ENCODE results near the gene SPOCK1.

SPOCK1 gene

DNA sequence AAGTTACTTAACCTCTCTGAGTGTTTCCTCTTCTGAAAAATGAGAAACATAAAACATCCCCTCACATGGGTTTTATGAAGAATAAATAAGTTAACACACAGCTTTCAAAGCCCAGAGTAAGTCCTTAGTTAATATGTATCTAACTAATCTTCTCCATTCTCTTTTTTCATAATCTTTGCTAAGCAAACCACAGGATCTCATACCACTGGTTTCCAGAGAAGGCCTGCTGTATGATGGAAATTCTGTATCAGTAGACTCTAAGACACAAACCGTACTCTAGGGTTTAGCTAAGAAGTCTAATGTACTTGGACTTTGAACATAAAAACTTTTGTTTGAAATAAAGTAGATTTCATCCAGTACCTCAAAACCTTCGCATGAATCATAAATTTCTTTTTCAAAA, 307.9 kb downstream of the SPOCK1 start:
- POLR2A ChIA-PET, result no interaction called here
- TF ChIP-seq, protein P1, sequence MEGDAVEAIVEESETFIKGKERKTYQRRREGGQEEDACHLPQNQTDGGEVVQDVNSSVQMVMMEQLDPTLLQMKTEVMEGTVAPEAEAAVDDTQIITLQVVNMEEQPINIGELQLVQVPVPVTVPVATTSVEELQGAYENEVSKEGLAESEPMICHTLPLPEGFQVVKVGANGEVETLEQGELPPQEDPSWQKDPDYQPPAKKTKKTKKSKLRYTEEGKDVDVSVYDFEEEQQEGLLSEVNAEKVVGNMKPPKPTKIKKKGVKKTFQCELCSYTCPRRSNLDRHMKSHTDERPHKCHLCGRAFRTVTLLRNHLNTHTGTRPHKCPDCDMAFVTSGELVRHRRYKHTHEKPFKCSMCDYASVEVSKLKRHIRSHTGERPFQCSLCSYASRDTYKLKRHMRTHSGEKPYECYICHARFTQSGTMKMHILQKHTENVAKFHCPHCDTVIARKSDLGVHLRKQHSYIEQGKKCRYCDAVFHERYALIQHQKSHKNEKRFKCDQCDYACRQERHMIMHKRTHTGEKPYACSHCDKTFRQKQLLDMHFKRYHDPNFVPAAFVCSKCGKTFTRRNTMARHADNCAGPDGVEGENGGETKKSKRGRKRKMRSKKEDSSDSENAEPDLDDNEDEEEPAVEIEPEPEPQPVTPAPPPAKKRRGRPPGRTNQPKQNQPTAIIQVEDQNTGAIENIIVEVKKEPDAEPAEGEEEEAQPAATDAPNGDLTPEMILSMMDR (IDR thresholded peaks at IDR 0.05; ENCODE audit: control extremely low read depth, extremely low read depth, low read depth, missing control alignments), result no peak
- CTCF ChIA-PET, result interaction anchor here (1.0 to 1.3 kb wide), 2 partner anchors 9 to 13 kb away, joined by 3 to 4 read pairs; no protein-coding TSS in a partner anchor
- no peak for DNase-seq (ENCODE audit: extremely low spot score)

DNA sequence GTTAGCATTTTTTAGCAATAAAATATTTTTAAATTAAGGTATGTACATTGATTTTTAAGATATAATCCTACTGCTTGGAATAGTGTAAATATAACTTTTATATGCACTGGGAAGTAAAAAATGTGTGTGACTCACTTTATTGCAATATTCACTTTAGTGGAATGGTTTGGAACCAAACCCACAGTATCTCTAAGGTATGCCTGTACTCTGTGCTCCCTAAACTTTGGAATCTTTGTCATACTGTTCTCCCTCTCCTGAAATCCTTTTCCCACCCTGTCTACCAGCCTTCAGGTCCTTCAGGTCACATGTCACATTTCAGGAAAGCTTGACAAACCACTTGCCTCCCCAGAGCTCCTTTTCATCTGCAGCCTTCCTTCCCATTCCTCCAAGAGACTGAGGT, 308.7 kb downstream of the SPOCK1 start:
- TF ChIP-seq, protein P1 (IDR thresholded peaks at IDR 0.05; ENCODE audit: control extremely low read depth, extremely low read depth, low read depth, missing control alignments), result no peak
- CTCF ChIA-PET, result no interaction called here
- DNase-seq (ENCODE audit: extremely low spot score), result no peak
- POLR2A ChIA-PET, result no interaction called here

DNA sequence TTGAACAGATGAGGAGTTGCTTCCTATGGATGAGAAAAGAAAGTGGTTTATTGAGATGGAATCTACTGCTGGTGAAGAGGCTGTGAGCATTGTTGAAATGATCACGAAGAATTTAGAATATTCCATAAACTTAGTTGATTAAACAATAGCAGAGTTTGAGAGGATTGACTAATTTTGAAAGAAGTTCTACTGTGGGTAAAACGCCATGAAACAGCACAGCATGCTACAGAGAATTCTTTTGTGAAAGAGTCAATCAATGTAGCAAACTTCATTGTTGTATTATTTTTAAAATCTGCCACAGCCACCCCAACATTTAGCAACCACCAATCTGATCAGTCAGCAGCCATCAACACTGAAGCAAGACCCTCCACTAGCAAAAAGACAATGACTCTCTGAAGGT, 309.1 kb downstream of the SPOCK1 start:
- TF ChIP-seq, protein P1 (IDR thresholded peaks at IDR 0.05; ENCODE audit: control extremely low read depth, extremely low read depth, low read depth, missing control alignments), result no peak
- no peak for DNase-seq (ENCODE audit: extremely low spot score)
- POLR2A ChIA-PET, result no interaction called here
- CTCF ChIA-PET, result no interaction called here

DNA sequence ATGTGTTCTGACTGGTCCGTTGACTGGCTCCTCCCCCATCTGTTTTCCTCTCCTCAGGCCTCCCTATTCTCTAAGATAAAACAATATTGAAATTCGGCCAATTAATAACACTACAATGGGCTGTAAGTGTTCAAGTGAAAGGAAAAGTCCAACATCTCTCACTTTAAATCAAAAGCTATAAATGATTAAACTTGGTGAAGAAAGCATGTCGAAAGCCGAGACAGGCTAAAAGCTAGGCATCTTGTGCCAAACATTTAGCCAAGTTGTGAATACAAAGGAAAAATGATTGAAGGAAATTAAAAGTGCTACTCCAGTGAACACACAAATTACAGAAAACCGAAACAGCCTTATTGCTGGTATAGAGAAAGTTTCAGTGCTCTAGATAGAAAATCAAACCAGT, 310.6 kb downstream of the SPOCK1 start:
- POLR2A ChIA-PET, result no interaction called here
- CTCF ChIA-PET, result no interaction called here
- TF ChIP-seq, protein P1 (IDR thresholded peaks at IDR 0.05; ENCODE audit: control extremely low read depth, extremely low read depth, low read depth, missing control alignments), result no peak
- DNase-seq (ENCODE audit: extremely low spot score), result no peak

DNA sequence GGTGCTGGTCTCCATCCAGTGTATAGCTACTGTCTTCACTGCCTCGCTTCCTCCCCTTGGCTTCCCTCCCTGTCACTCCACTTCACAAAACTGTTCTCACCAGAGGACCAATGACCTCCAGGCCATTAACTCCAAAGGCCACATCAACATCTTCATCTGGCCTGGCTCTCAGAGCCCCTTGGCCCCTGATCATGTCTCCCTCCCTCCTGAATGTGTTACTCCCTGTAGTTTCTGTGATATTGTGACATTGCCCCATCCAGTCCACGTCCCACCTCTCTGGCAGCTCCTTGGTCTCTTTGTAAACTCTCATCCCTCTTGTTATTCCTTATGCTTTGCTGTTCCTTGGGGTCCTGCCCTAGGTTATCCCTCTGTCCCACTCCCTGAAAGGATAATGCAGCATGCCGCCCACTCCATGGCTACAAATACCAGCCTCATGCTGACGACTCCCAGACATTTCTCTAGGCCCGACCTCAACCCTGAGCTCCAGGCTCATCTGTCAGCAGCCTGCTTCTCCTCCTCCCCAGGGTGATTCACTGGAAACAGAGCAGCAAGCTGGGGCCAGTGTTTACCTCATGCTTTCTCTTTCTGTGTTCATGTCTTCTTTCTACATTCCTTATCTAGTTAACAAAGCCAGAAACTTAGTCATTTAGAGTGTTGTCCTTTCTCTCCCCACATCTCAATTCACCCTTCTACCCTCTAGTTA, 312.2 kb downstream of the SPOCK1 start:
- TF ChIP-seq, protein P1 (IDR thresholded peaks at IDR 0.05; ENCODE audit: control extremely low read depth, extremely low read depth, low read depth, missing control alignments), result no peak
- no peak for DNase-seq (ENCODE audit: extremely low spot score)
- ChIA-PET POLR2A (no interaction called here), CTCF (interaction anchor here (0.8 kb wide), 1 partner anchor 13 kb away, joined by 3 read pairs; no protein-coding TSS in a partner anchor)

DNA sequence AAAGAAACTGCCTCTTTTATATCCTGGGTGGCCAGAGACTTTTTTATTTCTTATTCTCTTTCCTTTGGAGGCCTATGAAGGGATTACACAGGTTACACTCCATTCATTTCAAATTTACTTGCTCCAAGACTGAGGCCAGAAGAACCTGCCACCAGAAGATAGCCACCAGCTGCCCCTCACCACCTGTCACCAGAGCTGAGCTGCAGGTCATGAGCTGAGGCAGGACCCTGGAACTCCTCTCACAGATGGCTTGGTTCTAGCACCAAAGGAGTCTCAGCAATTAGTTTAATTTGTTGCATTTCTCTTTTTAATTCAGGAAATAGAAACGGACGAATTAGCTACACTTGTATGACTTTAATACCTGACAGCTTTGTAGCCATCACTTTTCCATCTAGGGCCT, 313.9 kb downstream of the SPOCK1 start:
- TF ChIP-seq, protein P1 (IDR thresholded peaks at IDR 0.05; ENCODE audit: control extremely low read depth, extremely low read depth, low read depth, missing control alignments), result no peak

More for the DNA sequence above, 313.9 kb downstream of the SPOCK1 start:
- ChIA-PET CTCF (no interaction called here), POLR2A (no interaction called here)
- DNase-seq (ENCODE audit: extremely low spot score), result no peak

Data from GM10248 (cell line).